Right lobe of liver (tissue), 4 donors: Measurements from ENCODE around the gene TNS3.

Source experiments
- POLR2A ChIP-seq: fragments of 450-650 bp; IDR thresholded peaks from one replicate; pipeline ENCODE4 v1.6.1; 2017; ENCODE audit warnings: antibody characterized with exemption, mild to moderate bottlenecking
- TF ChIP-seq, protein P1 (sequence below), 4 donors: fragments of 200-600 bp in 3 of 4; fragments of 450-650 bp in 1 of 4; IDR thresholded peaks; one replicate each; pipeline versions ENCODE4 v1.5.1 to v1.8.0; 2016 to 2022; ENCODE audit warnings: antibody characterized with exemption in 4 of 4, mild to moderate bottlenecking in 2 of 4
- donor health status: DM: no; HTN: no; CAD: no.
- donor health status: DM: no; HTN: no; CAD: no.
- donor health status: DM: no; HTN: yes; CAD: no.

DNA sequence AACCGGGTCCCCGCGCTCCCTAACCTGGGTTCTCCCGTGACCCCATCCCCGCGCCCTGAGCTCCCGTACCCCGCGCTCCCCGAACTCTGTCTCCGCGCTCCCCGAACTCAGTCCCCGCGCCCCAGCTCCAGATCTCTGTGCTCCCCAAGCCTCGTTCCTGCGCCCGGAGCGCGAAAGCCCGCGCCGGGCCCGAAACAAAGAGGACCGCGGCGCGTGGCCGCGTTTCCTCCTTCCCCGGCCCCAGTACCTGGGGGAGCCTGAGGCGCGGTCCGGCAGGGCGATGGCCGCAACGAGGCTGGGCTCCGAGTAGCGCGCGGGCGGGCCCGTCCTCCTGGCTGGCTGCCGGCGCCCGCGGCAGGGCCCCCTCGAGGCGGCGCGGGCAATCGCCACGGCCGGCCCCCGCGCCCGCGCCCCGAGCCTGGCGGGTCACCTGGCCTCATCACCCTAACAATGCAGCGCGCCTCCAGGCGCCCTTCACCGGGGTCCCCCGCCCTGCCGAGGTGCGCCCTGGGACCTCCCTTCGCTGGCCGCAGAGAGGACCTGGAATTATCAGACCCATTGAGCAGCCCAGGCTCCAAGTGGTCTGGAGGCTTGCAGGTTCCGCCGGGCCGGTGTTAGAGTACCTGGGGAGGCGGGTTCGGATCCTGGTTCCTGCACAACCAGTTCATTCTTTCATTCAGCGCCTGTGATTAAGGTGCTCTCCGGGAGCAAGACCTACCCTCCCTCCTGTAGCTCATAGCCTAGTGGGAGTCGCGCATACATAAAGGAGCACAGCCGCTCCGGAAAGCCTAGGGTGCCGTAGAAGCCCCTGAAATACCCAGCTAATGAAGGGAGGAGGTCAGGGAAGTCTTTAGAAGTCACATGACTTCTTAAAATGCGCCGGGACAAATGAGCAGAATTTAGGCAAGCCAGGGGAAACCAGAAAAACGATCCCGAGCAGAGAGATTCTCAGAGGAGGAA lies at the start of gene TNS3:
- TF ChIP-seq, protein P1, sequence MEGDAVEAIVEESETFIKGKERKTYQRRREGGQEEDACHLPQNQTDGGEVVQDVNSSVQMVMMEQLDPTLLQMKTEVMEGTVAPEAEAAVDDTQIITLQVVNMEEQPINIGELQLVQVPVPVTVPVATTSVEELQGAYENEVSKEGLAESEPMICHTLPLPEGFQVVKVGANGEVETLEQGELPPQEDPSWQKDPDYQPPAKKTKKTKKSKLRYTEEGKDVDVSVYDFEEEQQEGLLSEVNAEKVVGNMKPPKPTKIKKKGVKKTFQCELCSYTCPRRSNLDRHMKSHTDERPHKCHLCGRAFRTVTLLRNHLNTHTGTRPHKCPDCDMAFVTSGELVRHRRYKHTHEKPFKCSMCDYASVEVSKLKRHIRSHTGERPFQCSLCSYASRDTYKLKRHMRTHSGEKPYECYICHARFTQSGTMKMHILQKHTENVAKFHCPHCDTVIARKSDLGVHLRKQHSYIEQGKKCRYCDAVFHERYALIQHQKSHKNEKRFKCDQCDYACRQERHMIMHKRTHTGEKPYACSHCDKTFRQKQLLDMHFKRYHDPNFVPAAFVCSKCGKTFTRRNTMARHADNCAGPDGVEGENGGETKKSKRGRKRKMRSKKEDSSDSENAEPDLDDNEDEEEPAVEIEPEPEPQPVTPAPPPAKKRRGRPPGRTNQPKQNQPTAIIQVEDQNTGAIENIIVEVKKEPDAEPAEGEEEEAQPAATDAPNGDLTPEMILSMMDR (IDR thresholded peaks at IDR 0.05), result peak; percentile 15 to 45 (median 34)
- TF ChIP-seq POLR2A, result peak; percentile 34
